ENCODE measurements around the gene KSR1.

DNA sequence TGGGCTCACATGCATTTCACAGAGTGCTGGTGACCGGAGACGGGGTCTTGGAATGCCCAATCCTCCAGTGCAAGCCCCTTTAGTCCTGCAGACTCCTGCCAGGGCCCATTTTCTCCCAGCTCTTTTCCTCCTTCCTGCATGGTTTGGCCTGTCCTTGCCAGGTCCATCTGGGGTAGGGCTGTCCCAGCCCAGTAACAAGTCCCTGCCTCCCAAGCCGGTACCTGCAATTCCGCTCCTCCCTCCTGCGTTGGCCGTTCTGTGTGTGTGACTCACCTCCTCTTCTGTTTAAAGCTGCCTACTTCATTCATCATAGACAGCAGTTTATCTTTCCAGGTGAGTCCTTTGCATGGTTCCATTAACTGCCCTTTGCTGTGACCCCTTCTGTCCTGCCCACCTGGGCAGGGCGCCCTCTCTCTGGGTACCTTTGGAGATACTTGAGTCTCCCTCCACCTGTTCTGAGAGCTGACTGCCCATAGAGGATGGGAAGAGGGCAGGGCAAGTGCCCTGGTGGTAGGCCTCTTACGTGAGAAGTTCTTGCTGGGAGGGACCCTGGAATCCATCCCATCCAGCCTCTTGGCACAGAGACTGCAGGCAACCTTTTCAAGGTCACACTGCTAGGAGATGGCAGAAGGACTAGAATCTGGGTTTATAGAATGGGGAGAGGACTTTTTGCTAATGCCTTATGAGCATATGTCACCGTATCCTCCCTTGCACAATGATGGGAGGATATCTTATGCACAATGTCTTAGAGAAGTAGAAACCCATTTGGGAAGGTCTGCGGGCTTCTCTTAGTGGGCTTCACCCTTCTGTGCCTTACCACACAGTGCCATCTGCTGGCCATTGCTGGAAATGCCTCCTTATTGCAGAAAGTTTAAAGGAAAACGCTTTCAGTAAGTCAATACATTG lies 145.1 kb downstream of the KSR1 start:
- no peak for TF ChIP-seq PKNOX1 (IDR thresholded peaks at IDR 0.05)
- no peak for TF ChIP-seq SUZ12 (IDR thresholded peaks at IDR 0.05)
- no peak for TF ChIP-seq FOXM1 (IDR thresholded peaks at IDR 0.05; ENCODE audit: borderline replicate concordance)
- no peak for TF ChIP-seq NFRKB (IDR thresholded peaks at IDR 0.05)
- TF ChIP-seq FOXK2 (IDR thresholded peaks at IDR 0.05), result no peak
- TF ChIP-seq SP1 (IDR thresholded peaks at IDR 0.05), result no peak
- no peak for TF ChIP-seq ZNF384 (IDR thresholded peaks at IDR 0.05)
- no peak for TF ChIP-seq TARDBP (IDR thresholded peaks at IDR 0.05)
- no peak for TF ChIP-seq CTBP1 (IDR thresholded peaks at IDR 0.05; ENCODE audit: borderline replicate concordance)
- TF ChIP-seq ARNT (IDR thresholded peaks at IDR 0.05), result no peak
- no peak for TF ChIP-seq LEF1 (IDR thresholded peaks at IDR 0.05; ENCODE audit: borderline replicate concordance)
